Measurements from ENCODE around the gene ACOD1.
A peak's percentile ranks its signal among the peaks of the same experiment; 100 is the strongest.

ACOD1 gene

DNA sequence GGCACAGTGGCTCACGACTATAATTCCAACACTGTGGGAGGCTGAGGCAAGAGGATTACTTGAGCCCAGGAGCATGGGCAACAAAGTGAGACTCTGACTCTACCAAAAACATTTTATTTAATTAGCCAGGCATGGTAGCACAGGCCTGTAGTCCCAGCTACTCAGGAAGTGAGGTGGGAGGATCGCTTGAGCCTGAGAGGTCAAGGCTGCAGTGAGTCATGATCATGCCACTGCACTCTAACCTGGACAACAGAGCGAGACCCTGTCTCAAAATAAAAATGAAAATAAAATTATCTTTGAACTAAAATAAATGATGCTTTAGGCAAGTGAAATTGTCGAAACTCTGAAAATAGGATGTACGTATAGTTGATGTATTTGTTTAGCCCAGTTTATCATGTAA is 35.4 kb downstream of the ACOD1 start:
- TF ChIP-seq, protein P1, sequence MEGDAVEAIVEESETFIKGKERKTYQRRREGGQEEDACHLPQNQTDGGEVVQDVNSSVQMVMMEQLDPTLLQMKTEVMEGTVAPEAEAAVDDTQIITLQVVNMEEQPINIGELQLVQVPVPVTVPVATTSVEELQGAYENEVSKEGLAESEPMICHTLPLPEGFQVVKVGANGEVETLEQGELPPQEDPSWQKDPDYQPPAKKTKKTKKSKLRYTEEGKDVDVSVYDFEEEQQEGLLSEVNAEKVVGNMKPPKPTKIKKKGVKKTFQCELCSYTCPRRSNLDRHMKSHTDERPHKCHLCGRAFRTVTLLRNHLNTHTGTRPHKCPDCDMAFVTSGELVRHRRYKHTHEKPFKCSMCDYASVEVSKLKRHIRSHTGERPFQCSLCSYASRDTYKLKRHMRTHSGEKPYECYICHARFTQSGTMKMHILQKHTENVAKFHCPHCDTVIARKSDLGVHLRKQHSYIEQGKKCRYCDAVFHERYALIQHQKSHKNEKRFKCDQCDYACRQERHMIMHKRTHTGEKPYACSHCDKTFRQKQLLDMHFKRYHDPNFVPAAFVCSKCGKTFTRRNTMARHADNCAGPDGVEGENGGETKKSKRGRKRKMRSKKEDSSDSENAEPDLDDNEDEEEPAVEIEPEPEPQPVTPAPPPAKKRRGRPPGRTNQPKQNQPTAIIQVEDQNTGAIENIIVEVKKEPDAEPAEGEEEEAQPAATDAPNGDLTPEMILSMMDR (IDR thresholded peaks at IDR 0.05; ENCODE audit: borderline replicate concordance, insufficient read depth, low read depth, low read length), result no peak
- H3K4me3 ChIP-seq (ENCODE audit: low read depth, low read length), result no peak overlapping the region

DNA sequence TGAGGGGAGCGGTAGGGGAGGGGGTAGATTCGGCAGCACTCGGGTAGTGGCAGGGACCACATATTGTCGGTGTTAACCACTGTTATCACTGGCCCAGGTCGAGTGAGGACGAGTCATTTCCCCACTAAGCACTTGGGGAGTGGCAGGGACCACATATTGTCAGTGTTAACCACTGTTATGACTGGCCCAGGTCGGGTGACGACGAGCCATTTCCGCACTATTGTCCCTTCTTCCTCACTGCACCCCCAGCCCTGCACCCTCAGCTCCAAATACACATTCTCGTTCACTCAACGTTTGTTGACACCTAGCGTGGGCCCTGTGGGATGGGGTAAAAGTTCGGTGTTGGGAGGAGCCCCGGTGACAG is 43.1 kb downstream of the ACOD1 start:
- TF ChIP-seq, protein P1 (IDR thresholded peaks at IDR 0.05; ENCODE audit: borderline replicate concordance, insufficient read depth, low read depth, low read length), result no peak
- H3K4me3 ChIP-seq (ENCODE audit: low read depth, low read length), result peak overlapping the region; percentile 71

DNA sequence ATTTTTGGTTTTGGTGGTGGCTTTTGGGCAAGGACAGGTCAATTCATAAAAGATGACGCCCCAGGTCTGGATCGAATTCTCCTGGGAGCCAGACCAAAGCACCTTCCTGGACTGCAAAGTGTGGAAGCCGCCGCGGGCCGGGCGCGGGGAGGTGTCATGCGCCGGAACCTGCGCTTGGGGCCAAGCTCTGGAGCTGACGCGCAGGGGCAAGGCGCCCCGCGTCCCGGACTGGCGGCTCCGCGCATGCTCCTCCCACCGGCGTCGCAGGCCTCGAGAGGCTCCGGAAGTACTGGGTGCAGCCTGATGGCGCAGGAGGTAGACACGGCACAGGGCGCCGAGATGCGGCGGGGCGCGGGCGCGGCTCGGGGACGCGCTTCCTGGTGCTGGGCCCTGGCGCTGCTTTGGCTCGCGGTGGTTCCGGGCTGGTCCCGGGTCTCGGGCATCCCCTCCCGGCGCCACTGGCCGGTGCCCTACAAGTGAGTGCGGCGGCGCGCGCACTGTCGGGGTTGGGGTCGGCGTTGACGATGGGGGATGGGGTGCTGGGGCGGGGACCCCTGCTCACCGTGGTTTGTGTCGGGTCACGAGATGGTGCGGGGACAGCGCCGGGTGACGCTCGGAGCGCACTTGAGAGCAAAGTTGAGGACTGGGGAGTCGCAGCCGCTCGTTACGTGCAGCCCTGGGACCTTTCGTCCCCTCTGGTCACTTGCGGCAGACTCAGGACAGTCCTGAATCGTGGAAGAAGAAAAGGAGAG is 43.7 kb downstream of the ACOD1 start, which contains the start of gene CLN5:
CLN5 (plus strand) TSS at position 286 of the 752 bp plus-strand sequence; CDS start at position 304, 18 bp downstream.
- H3K4me3 ChIP-seq (ENCODE audit: low read depth, low read length), result peak within 1 kb of the TSS; percentile 71
- TF ChIP-seq, protein P1 (IDR thresholded peaks at IDR 0.05; ENCODE audit: borderline replicate concordance, insufficient read depth, low read depth, low read length), result no peak

DNA sequence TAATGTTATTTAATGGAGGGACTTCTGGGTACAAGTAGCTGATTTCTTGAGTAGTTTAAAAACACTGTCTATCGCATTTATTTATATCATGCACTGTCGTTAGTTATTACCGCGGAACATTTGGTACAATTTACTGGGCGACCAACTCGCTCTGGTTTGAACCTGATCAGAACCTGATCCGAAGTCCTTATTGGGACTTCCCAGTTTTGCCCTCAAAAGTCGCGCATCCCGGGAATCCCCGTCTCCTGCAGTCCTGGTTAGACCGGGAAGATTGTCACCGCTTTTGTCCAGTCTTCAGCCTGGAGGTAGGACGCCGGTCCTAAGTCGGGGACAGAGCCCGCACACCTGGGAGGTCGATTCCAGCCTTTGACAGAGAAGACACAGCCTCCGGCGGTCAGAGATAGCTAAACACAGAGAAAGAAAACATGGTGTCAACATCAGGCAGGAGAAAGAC is 44.3 kb downstream of the ACOD1 start:
- TF ChIP-seq, protein P1 (IDR thresholded peaks at IDR 0.05; ENCODE audit: borderline replicate concordance, insufficient read depth, low read depth, low read length), result no peak
- H3K4me3 ChIP-seq (ENCODE audit: low read depth, low read length), result peak overlapping the region; percentile 71

DNA sequence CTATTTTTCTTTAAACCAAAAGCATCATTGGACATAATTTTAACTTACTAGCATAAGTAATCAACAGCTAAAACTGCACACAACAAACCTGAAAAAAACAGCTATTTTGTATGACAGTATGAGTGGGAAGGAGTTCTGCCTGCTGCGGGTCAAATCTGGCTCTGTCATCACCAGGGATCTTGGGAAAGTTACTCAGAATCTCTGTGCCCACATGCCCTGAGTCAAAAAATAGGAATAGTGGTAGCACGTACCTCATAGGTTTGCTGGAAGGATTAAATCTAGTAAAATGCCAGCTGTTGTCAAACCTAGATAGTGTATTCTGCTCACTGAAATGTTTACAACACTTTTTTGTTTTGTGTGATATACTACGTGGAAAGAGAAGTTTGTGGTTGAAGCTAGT is 44.7 kb downstream of the ACOD1 start:
- TF ChIP-seq, protein P1 (IDR thresholded peaks at IDR 0.05; ENCODE audit: borderline replicate concordance, insufficient read depth, low read depth, low read length), result no peak

DNA sequence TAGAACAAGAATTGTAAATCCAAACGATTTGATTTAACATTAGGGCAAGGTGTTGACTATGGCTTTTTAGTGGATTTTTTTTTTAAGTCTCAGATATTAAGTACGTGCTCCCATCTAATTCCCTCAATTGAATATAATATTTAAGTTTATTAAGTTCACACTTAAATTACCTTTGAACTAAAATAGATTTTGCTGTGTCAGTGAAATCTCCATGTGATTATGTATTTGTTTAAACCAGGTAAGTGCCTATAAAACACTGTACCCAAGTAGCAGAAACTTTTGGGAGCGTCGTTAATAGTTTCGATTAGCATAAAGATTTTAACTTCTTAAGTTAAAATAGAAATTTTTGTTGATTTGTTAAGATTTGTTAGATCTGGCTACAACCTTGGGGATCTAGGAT is 45.2 kb downstream of the ACOD1 start:
- no peak overlapping the region for H3K4me3 ChIP-seq (ENCODE audit: low read depth, low read length)
- TF ChIP-seq, protein P1 (IDR thresholded peaks at IDR 0.05; ENCODE audit: borderline replicate concordance, insufficient read depth, low read depth, low read length), result no peak

More for the DNA sequence above, 44.7 kb downstream of the ACOD1 start:
- peak overlapping the region; percentile 71 for H3K4me3 ChIP-seq (ENCODE audit: low read depth, low read length)

DNA sequence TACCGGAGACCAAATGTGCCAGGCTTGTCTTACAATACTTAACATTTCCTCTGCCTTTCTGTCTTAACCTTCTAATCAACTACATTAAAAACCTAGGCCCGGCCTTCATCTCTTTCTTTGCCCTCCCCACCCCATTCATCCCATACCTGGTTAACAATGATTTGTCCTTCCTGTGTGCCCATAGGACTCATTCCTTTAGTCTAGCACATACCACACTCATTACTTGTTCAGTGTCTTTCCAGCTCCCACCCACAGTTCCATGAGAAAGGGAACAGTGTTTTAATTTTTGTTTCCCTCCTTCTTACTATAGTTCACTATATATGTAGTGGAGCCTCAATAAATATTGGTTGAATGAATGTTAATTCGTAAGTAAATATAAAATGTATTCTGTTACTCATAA is 46.0 kb downstream of the ACOD1 start:
- H3K4me3 ChIP-seq (ENCODE audit: low read depth, low read length), result no peak overlapping the region

More for the DNA sequence above, 46.0 kb downstream of the ACOD1 start:
- TF ChIP-seq, protein P1 (IDR thresholded peaks at IDR 0.05; ENCODE audit: borderline replicate concordance, insufficient read depth, low read depth, low read length), result no peak
